Activated T-cell treated with anti-CD3 and anti-CD28 coated beads for 1 hour (primary cell): ENCODE measurements around the gene AIF1L.

Source experiments
- DNase-seq: peaks from one replicate; pipeline ENCODE4 v3.0.0-alpha.2; 2020; ENCODE audit warnings: low read depth

AIF1L gene

GRCh38 chr9:131078427-131079366 is 17.6 kb upstream of the AIF1L start:
- DNase-seq, result no peak

DNA sequence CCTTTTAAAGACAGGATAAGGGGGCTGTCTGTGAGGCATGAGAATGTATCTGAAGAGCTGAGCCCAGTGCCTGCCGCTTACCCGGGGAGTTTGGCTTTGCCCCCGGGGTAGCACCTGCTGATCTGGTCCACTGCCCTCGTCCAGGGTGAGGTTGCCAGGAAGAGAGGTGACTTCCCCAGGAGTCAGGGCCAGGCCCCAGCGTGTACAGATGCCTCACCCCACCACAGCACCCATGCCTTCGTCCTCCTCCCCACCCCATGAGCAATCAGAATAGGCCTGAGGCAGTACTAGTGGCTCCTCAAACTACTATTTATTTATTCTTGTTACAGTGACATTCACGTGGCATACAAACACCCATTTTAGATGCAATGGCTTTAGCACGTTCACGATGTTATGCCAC is 15.7 kb upstream of the AIF1L start:
- no peak for DNase-seq

GRCh38 chr9:131081868-131082267 is 14.5 kb upstream of the AIF1L start:
- no peak for DNase-seq

- DNase-seq, result no peak
Observed at GRCh38 chr9:131082774-131083512, 13.4 kb upstream of the AIF1L start.

- DNase-seq, result no peak
Observed at GRCh38 chr9:131084661-131085369, 11.5 kb upstream of the AIF1L start.

DNA sequence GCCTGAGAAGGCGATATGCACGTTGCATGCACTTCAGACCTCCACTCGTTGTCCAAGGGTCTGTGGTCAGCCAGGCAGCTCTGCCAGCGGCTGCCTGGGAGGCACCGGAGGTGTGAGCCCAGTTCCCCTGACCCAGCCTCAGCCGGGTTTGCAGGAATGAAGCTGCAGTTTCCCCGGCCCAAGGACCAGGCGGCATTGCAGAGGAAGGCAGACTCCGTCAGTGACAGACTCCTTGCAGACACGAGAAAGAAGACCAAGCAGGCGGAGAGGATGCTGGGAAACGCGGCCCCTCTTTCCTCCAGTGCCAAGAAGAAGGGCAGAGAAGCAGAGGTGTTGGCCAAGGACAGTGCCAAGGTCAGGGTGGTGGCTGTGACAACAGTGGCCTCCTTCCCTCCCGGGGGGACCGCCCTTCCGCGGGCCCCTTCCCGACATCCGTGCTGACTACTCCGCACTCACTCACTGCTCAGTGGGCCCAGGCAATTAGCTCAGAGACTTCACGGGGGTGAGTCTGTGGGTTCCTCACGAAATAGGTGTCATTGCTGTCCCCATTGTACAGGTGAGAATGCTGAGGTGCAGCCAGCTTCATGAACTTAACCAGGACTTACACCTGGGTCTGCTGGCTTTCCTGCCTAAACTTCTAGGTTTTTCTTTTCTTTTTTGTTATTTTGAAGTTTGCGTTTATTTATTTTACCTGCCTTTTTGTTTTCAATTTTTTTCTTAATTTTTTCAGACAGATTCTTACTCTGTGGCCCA is 10.8 kb upstream of the AIF1L start:
- DNase-seq, result no peak

DNA sequence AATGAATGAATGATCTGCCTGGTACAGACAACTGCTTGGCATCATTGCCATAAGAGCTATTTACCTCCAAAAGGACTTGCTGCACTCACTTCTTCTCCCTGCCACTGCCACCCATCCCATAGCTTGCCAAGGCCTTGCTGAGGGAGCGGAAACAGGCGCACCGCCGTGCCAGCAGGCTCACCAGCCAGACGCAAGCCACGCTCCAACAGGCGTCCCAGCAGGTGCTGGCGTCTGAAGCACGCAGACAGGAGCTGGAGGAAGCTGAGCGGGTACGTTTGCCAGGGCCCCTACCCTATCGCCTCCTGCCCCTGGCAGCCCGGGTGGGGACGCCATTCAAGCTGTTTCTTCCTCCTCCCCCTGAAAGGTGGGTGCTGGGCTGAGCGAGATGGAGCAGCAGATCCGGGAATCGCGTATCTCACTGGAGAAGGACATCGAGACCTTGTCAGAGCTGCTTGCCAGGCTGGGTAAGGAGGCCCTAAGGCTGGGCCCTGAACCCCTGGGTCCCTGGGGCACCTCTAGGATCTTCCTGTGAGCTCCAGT is 8.9 kb upstream of the AIF1L start:
- no peak for DNase-seq

- no peak for DNase-seq
Observed at GRCh38 chr9:131090025-131090787, 6.1 kb upstream of the AIF1L start.

DNA sequence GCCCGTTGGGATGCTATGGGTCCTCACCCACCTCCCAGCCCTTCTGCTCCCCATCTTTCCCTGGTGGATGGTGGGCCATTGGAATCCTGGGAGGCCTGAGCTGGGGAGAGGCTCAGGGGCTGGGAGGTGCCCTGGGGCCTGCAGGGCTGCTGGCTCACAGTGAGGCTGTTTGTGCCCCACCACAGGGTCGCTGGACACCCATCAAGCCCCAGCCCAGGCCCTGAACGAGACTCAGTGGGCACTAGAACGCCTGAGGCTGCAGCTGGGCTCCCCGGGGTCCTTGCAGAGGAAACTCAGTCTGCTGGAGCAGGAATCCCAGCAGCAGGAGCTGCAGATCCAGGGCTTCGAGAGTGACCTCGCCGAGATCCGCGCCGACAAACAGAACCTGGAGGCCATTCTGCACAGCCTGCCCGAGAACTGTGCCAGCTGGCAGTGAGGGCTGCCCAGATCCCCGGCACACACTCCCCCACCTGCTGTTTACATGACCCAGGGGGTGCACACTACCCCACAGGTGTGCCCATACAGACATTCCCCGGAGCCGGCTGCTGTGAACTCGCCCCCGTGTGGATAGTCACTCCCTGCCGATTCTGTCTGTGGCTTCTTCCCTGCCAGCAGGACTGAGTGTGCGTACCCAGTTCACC is 4.9 kb upstream of the AIF1L start:
- DNase-seq, result no peak

GRCh38 chr9:131092030-131092429 is 4.3 kb upstream of the AIF1L start:
- DNase-seq, result no peak

- DNase-seq, result no peak
Observed at GRCh38 chr9:131092548-131093440, 3.5 kb upstream of the AIF1L start.

DNA sequence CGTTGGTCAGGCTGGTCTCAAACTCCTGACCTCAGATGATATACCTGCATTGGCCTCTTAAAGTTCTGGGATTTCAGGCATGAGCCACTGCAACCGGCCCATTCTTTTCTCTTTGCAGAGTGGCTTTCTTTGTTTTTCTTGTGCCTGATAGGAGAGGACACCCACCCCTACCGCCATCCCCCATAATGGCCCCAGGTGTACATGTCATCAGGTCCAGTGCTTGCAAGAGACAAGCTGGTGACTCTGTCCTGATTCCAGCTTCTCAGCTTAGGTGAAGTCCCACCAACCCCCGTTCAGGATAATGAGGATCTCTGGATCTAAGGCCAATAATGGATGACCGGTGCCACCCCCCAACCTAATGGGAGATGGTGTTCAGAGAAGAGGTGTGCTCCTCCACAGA is 2.3 kb upstream of the AIF1L start:
- no peak for DNase-seq

GRCh38 chr9:131094622-131095021 is 1.7 kb upstream of the AIF1L start:
- DNase-seq, result no peak

DNA sequence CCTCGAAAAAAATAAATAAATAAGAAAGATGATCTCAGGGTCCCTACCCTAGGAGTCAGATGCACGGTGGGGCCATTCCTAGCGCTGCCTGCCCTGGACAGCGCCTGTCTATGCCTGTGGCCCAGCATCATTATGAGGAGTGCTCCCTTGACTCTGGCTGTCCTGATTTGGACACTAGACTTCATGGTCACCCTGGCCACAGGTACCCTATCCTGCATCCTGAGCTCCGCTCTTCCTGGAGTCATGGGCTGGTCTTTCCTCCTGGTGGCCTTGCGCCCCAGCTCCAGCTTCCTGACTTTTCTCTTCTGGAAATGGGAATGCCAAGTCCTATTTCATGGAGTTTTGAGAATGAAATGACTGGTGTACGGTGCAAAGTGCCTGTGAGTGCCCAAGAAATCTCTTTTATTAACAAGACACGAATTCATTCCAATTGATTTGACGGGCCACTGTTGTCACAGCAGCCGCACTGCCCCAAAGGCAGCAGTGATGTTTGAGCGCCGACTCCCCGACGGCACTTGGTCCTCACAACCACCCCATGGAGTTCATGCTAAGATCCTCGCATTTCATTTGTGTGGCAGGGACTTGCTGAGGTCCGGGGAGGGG is 564 bp upstream of the AIF1L start:
- no peak for DNase-seq

DNA sequence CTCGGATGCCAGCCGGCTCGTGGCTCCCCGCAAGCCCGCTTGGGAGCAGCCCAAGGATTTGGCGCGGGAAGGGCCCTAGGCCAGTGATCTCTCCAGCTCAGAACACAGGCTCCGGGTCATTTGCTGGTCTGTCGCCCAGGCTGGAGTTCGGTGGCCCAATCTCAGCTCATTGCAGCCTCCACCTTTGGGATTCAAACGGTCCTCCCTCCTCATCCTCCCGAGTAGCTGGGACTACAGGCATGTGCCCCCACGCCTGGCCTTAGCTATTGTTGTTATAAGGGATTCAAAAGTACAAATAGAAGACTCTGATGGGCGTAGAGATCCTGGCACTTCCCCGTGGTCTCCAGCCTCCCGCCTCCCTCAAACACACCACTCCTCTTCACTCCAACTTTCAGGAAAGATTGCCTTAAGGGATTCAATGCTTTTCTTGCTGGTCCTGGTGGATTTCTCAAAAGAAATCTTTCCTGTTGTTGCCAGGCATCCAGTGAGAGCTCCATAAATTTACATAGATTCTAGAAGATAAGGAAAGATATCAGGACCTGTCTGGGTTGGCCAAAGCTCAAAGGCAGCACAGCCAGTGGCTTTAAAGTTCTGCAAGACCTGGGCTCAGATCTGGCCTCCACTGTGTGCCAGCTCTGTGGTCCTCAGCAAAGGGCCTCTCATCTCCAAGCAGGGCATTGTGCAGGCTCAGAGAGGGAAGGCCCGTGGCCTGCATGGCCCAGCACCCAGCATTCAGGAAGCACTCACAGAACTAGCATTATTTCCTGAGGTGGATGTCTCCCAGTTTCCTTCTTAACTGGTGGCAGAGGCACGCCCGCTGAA is 1.0 kb downstream of the AIF1L start:
- no peak for DNase-seq

DNA sequence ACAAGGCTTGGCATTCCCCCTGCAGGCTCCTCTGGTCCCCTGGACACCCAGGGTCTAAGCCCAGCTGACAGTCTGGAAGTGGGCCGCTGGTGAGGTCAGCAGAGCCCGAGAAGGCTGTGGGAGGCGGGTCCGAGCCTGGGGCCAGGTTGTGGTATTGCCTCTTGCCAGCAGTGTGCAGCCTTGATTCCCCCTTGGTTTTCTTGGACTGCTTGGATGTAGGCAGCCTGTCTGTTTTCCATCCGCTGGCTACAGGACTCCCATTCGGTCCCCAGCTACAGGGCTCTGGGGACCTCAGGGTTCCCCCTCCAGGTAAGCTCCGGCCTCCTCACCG is 1.6 kb downstream of the AIF1L start:
- no peak for DNase-seq

DNA sequence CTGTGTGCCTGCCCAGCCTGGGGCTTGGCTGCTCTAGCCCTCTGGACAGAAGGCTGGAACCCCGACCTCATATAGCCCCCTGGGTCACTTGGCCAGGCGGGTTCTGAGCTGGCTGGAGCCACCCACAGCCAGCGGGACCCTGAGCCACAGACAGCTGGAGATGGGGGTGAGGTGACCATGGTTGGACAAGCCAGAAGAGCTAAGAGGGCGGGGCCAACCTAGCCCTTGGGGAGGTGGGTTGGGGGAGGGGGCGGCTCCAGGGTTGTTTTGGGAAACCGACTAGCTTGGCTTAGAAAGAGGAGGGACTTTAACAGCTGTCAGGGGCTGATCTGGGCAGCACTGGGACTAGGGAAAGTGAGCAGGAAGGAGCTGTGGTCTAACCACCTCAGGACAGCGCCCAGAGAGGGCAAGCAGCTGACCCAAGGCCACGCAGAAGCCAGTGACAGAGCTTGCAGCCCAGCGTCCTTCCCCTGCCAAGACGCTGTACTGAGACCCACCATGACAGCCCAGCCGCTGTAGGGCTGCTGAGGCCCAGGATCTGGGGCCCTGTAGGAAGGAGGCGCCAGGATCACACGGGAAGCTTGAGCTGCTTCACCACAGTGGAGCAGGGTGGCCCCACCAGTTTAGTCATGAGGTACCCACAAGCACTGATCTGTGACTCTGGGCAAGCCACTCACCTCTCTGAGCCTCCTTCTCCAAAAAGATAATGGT is 2.2 kb downstream of the AIF1L start:
- DNase-seq, result no peak
